ENCODE measurements around the gene CALHM3. TPM values are rescaled to one million over a fixed set of nuclear protein-coding genes. Genes with fewer than 3 reads are reported as not detected.

The CALHM3 gene
- total RNA-seq, 2 donors from 2014 or later, result not detected

DNA sequence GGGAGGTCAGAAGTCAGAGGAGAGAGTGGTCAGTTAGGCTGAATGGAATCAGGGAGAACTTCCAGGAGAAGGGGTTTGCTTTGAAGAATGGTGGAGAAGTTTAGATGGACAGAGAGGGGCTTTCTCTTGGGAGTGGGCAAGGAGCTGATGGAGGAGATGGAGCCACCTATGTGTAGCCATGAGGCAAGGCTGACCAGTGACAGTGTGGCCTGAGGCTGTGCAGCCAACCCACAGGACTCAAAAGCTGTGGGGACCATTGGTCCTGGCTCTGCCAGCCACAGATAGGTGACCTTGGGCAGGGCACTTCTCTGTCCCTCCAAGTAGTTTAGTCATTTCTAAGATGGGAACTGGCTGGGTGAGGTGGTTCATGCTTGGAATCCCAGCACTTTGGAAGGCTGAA is 33.1 kb upstream of the CALHM3 start:
- intact Hi-C loops (cut with DNase I), result no loop called here
- no peak overlapping the region for H3K4me3 ChIP-seq
- peaks cover 4% of the 10 kb centered on the region for H3K4me1 ChIP-seq
- no peak for DNase-seq
- no peaks in the 10 kb centered on the region for H3K36me3 ChIP-seq
- H3K9ac ChIP-seq (ENCODE audit: low read depth in 2 of 2, low read length in 2 of 2), result no peak overlapping the region
- H3K9me3 ChIP-seq, result no peaks in the 10 kb centered on the region
- no peaks in the 10 kb centered on the region for H3K27me3 ChIP-seq
- H3K27ac ChIP-seq, result no peak overlapping the region
- TF ChIP-seq, protein P1, sequence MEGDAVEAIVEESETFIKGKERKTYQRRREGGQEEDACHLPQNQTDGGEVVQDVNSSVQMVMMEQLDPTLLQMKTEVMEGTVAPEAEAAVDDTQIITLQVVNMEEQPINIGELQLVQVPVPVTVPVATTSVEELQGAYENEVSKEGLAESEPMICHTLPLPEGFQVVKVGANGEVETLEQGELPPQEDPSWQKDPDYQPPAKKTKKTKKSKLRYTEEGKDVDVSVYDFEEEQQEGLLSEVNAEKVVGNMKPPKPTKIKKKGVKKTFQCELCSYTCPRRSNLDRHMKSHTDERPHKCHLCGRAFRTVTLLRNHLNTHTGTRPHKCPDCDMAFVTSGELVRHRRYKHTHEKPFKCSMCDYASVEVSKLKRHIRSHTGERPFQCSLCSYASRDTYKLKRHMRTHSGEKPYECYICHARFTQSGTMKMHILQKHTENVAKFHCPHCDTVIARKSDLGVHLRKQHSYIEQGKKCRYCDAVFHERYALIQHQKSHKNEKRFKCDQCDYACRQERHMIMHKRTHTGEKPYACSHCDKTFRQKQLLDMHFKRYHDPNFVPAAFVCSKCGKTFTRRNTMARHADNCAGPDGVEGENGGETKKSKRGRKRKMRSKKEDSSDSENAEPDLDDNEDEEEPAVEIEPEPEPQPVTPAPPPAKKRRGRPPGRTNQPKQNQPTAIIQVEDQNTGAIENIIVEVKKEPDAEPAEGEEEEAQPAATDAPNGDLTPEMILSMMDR (IDR thresholded peaks at IDR 0.05), result no peak

DNA sequence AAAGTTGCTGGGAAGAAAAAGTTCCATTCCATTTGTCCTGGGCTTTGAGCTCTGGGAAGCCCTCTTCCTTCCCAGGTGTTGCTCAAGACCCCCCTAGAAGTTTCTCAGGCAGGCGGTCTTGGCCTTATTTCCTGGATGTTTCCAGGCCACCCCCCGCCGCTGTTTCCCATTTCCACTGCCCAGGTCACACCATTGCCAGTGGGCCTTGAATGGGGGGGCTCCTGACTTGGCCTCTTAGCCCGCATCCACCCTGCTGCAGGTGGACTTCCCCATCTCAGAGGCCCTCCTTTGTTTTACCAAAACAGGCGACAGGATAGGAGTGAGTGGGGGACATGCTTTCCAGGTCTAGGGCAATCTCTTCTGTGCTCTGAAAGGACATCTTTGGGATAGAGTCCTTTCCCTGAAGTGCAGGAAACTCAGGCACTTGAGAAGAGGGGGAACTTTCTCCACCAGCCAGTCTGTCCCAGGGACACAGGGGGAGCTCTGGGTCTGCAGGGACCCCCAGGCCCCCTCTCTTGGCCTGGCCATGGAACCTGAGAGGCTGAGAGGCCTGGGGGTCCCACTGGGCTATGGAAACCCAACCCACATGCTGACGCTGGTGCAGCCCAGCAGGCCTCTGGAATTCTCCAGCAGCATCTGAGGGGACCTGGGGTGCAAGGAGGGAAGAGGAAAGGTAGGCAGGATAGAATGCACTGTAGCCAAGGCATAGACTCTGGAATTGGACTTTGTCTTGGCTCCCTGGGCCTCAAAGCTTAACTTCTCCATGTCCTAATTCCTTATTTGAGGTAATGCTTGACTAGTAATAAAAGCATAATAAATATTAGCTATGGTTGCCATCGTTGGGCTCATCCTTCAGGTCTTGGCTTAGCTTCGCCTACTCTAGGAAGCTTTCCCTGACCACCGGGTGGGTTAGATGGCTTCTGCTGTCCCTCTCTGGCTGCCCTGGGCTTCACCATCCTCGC is 32.0 kb upstream of the CALHM3 start:
- no peak overlapping the region for H3K27ac ChIP-seq
- DNase-seq, result no peak
- no peaks in the 10 kb centered on the region for H3K36me3 ChIP-seq
- TF ChIP-seq, protein P1 (IDR thresholded peaks at IDR 0.05), result no peak
- intact Hi-C loops (cut with DNase I), result no loop called here
- H3K9me3 ChIP-seq, result no peaks in the 10 kb centered on the region
- peaks cover 4% of the 10 kb centered on the region for H3K4me1 ChIP-seq
- no peaks in the 10 kb centered on the region for H3K27me3 ChIP-seq
- no peak overlapping the region for H3K4me3 ChIP-seq
- no peak overlapping the region for H3K9ac ChIP-seq (ENCODE audit: low read depth in 2 of 2, low read length in 2 of 2)

DNA sequence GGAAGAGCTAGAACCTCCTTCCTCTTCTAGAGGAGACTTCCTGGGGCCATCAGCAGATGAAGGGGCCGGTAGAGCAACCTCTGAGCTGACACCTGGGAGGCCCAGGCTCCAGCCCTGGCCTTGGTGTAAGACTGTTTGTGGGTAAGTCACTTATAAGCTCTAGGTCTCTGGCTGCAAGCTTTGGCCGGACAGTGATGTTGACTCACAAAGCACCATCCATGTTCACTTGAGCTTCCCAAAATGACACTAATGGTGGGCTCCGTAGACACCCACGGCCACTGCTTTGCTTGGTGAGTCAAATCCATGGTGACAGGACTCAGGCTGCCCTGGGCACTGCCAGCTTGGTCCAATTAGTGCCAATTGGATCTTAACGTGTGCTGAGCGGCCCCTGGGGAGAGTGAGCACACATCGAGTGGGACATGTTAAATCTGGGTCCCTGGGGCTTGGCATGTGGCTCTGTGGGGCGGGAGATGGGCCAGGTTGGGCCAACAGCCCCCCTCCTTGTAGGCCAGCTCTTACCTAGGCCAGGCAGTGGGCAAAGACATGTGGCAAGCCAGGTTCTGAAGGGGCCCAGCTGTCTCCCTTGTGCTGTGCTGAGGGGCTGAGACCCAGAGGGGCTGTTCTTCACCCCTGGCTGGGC is 31.1 kb upstream of the CALHM3 start:
- TF ChIP-seq, protein P1 (IDR thresholded peaks at IDR 0.05), result no peak
- no peaks in the 10 kb centered on the region for H3K27me3 ChIP-seq
- H3K9me3 ChIP-seq, result no peaks in the 10 kb centered on the region
- H3K4me1 ChIP-seq, result peaks cover 2% of the 10 kb centered on the region
- H3K27ac ChIP-seq, result no peak overlapping the region
- H3K9ac ChIP-seq (ENCODE audit: low read depth in 2 of 2, low read length in 2 of 2), result no peak overlapping the region
- no peak for DNase-seq
- no peak overlapping the region for H3K4me3 ChIP-seq
- no peaks in the 10 kb centered on the region for H3K36me3 ChIP-seq
- intact Hi-C loops (cut with DNase I), result no loop called here

DNA sequence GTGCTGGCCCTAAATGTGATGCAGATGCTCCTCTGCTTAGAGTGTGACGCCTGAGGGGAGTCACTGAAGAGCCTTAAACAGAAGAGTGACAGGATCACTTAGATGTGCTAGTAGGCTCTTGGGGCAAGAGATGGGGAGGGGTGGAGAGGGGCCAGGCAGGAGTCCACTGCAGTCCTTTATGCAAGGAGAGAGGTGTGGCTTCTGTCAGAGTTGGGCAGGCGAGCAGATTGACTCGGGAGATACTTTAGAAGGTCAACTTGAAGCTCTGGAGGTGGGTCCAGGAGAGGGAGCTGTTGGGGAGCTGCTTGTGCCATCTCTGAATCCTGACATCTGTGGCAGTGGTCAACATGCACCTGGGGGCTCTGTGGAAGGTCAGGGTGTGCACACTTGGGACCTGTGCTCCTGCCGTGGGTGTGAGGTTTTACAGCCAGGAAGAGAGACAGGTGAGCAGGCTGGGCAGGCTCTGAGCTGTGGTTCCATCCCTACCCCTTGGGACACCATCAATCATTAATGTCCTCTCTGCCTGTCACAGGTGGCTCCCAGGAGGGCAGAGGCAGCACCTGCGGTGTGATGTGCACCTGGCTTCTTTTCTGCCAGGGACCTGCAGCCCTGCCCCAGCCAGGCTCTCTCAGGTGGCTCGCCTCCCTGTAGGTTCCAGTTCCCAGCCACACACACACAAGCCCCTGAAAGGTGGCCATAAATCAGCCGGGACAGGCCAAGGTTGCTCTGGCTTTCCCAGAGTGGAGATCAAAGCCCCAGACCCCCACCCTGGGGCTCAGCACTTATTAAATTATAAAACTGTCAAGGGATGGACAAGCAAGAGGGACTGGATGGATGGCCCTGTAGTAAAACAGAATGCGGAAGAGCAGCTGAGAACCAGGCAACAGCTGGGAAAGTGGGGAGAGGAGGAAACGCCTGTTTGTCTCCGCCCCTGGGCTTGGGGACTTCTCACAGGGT is 28.5 kb upstream of the CALHM3 start:
- TF ChIP-seq, protein P1 (IDR thresholded peaks at IDR 0.05), result no peak
- Histone ChIP-seq H3K4me3 (no peak overlapping the region), H3K27ac (peak overlapping the region; percentile 36), H3K9me3 (no peaks in the 10 kb centered on the region), H3K36me3 (no peaks in the 10 kb centered on the region), H3K9ac (ENCODE audit: low read depth in 2 of 2, low read length in 2 of 2) (peak overlapping the region in 1 of 2 donors; percentile 40), H3K4me1 (no peaks in the 10 kb centered on the region), H3K27me3 (no peaks in the 10 kb centered on the region)
- DNase-seq, result peak; percentile 42
- intact Hi-C loops (cut with DNase I), result no loop called here

DNA sequence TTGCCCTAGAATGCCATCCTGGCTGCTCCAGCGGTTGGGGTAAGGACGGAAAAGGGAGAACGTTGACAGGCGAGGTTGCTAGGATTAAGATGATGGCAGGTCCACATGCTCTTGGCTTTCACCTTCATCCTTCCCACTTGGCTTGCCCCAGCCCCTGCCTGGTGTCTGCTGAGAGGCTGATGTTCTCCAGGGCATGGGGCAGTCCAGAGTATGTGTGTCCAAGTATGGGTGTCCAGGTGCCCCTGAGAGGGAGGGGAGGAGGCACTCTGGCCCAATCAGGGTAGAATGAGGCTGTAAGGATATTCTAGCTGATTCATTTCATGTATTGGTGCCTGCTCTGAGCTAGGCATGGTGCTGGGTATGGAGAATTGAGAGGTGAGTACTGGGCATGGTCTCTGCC is 27.0 kb upstream of the CALHM3 start:
- Histone ChIP-seq H3K9me3 (no peaks in the 10 kb centered on the region), H3K27ac (no peak overlapping the region), H3K27me3 (no peaks in the 10 kb centered on the region), H3K4me1 (no peaks in the 10 kb centered on the region), H3K36me3 (no peaks in the 10 kb centered on the region), H3K9ac (ENCODE audit: low read depth in 2 of 2, low read length in 2 of 2) (no peak overlapping the region), H3K4me3 (no peak overlapping the region)
- TF ChIP-seq, protein P1 (IDR thresholded peaks at IDR 0.05), result no peak
- intact Hi-C loops (cut with DNase I), result no loop called here
- no peak for DNase-seq

Data from colonic mucosa (tissue), 4 donors.